Measurements from ENCODE around the gene NOD1.

GRCh38 chr7:30450983-30451497 is 27.5 kb downstream of the NOD1 start:
- TF ChIP-seq POLR2A (IDR thresholded peaks at IDR 0.05) (no peak), POLR2AphosphoS5 (IDR thresholded peaks at IDR 0.05) (no peak), EP300 (IDR thresholded peaks at IDR 0.05) (no peak)
- TF ChIP-seq, protein P1, sequence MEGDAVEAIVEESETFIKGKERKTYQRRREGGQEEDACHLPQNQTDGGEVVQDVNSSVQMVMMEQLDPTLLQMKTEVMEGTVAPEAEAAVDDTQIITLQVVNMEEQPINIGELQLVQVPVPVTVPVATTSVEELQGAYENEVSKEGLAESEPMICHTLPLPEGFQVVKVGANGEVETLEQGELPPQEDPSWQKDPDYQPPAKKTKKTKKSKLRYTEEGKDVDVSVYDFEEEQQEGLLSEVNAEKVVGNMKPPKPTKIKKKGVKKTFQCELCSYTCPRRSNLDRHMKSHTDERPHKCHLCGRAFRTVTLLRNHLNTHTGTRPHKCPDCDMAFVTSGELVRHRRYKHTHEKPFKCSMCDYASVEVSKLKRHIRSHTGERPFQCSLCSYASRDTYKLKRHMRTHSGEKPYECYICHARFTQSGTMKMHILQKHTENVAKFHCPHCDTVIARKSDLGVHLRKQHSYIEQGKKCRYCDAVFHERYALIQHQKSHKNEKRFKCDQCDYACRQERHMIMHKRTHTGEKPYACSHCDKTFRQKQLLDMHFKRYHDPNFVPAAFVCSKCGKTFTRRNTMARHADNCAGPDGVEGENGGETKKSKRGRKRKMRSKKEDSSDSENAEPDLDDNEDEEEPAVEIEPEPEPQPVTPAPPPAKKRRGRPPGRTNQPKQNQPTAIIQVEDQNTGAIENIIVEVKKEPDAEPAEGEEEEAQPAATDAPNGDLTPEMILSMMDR (IDR thresholded peaks at IDR 0.05), result no peak
